ENCODE measurements around the gene CPS1. TPM values are rescaled to one million over a fixed set of nuclear protein-coding genes. Genes with fewer than 3 reads are reported as not detected.

Gene CPS1
- total RNA-seq, 1 experiment from 2014 or later = 9.0 TPM

DNA sequence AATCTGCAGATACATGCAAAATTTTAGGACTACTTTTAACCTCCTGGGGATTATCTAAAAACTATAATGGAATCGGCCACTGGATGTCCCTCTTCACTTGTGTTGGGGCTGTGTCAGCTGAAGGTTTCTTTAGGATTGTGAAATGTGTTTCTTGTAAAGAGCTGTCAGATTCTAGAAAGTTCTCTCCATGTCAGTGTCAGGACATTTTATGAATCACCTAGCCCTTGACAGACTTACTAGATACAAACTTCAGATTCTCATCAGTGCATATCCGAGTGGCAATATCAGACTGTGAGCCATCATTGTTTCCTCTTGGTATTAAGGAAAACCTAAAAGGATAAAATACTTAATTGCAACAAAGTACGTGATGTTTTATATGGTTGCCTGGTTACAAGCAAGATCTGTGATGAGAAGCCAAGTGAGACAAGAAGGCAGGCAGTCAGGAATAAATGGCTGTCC lies 107.3 kb downstream of the CPS1 start (continued):
- TF ChIP-seq, protein P1, sequence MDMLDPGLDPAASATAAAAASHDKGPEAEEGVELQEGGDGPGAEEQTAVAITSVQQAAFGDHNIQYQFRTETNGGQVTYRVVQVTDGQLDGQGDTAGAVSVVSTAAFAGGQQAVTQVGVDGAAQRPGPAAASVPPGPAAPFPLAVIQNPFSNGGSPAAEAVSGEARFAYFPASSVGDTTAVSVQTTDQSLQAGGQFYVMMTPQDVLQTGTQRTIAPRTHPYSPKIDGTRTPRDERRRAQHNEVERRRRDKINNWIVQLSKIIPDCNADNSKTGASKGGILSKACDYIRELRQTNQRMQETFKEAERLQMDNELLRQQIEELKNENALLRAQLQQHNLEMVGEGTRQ (CRISPR knock-in tag; IDR thresholded peaks at IDR 0.05) = no peak
- TF ChIP-seq, protein P2, sequence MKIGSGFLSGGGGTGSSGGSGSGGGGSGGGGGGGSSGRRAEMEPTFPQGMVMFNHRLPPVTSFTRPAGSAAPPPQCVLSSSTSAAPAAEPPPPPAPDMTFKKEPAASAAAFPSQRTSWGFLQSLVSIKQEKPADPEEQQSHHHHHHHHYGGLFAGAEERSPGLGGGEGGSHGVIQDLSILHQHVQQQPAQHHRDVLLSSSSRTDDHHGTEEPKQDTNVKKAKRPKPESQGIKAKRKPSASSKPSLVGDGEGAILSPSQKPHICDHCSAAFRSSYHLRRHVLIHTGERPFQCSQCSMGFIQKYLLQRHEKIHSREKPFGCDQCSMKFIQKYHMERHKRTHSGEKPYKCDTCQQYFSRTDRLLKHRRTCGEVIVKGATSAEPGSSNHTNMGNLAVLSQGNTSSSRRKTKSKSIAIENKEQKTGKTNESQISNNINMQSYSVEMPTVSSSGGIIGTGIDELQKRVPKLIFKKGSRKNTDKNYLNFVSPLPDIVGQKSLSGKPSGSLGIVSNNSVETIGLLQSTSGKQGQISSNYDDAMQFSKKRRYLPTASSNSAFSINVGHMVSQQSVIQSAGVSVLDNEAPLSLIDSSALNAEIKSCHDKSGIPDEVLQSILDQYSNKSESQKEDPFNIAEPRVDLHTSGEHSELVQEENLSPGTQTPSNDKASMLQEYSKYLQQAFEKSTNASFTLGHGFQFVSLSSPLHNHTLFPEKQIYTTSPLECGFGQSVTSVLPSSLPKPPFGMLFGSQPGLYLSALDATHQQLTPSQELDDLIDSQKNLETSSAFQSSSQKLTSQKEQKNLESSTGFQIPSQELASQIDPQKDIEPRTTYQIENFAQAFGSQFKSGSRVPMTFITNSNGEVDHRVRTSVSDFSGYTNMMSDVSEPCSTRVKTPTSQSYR (CRISPR knock-in tag; IDR thresholded peaks at IDR 0.05) = no peak
- no peak for TF ChIP-seq NR2C2 (CRISPR knock-in tag; IDR thresholded peaks at IDR 0.05)
- TF ChIP-seq PRRX2 (CRISPR knock-in tag; IDR thresholded peaks at IDR 0.05) = no peak
- TF ChIP-seq, protein P3, sequence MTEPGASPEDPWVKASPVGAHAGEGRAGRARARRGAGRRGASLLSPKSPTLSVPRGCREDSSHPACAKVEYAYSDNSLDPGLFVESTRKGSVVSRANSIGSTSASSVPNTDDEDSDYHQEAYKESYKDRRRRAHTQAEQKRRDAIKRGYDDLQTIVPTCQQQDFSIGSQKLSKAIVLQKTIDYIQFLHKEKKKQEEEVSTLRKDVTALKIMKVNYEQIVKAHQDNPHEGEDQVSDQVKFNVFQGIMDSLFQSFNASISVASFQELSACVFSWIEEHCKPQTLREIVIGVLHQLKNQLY (CRISPR knock-in tag; IDR thresholded peaks at IDR 0.05) = no peak
- TF ChIP-seq, protein P4, sequence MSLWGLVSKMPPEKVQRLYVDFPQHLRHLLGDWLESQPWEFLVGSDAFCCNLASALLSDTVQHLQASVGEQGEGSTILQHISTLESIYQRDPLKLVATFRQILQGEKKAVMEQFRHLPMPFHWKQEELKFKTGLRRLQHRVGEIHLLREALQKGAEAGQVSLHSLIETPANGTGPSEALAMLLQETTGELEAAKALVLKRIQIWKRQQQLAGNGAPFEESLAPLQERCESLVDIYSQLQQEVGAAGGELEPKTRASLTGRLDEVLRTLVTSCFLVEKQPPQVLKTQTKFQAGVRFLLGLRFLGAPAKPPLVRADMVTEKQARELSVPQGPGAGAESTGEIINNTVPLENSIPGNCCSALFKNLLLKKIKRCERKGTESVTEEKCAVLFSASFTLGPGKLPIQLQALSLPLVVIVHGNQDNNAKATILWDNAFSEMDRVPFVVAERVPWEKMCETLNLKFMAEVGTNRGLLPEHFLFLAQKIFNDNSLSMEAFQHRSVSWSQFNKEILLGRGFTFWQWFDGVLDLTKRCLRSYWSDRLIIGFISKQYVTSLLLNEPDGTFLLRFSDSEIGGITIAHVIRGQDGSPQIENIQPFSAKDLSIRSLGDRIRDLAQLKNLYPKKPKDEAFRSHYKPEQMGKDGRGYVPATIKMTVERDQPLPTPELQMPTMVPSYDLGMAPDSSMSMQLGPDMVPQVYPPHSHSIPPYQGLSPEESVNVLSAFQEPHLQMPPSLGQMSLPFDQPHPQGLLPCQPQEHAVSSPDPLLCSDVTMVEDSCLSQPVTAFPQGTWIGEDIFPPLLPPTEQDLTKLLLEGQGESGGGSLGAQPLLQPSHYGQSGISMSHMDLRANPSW (CRISPR knock-in tag; conservative IDR thresholded peaks at IDR 0.05; ENCODE audit: low read depth) = no peak

DNA sequence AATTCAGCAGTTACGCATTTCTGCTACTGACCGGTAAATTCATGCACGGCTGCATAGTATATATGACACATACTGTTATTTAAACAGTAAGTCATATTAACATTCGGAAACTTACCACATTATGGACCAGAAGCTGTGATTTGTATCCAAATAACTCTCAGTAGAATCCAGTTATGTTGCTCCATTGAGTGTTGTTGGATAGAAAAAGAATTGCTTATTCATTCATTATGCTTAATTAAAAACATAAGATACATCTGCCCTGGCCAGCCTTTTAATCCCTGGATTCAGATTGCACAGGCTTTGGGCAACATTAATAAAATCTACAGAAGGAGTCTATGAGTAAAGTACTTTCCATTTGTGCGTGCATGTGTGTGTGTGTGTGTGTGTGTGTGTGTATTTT lies 111.3 kb downstream of the CPS1 start:
- CTCF ChIA-PET = interaction anchor here (0.7 kb wide), 1 partner anchor 368 kb away, joined by 3 read pairs; no protein-coding TSS in a partner anchor
- POLR2A ChIA-PET = no interaction called here
- no peak for TF ChIP-seq SOX15 (CRISPR knock-in tag; IDR thresholded peaks at IDR 0.05)
- TF ChIP-seq, protein P5, sequence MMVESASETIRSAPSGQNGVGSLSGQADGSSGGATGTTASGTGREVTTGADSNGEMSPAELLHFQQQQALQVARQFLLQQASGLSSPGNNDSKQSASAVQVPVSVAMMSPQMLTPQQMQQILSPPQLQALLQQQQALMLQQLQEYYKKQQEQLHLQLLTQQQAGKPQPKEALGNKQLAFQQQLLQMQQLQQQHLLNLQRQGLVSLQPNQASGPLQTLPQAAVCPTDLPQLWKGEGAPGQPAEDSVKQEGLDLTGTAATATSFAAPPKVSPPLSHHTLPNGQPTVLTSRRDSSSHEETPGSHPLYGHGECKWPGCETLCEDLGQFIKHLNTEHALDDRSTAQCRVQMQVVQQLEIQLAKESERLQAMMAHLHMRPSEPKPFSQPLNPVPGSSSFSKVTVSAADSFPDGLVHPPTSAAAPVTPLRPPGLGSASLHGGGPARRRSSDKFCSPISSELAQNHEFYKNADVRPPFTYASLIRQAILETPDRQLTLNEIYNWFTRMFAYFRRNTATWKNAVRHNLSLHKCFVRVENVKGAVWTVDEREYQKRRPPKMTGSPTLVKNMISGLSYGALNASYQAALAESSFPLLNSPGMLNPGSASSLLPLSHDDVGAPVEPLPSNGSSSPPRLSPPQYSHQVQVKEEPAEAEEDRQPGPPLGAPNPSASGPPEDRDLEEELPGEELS (CRISPR knock-in tag; IDR thresholded peaks at IDR 0.05) = no peak
- TF ChIP-seq, protein P6, sequence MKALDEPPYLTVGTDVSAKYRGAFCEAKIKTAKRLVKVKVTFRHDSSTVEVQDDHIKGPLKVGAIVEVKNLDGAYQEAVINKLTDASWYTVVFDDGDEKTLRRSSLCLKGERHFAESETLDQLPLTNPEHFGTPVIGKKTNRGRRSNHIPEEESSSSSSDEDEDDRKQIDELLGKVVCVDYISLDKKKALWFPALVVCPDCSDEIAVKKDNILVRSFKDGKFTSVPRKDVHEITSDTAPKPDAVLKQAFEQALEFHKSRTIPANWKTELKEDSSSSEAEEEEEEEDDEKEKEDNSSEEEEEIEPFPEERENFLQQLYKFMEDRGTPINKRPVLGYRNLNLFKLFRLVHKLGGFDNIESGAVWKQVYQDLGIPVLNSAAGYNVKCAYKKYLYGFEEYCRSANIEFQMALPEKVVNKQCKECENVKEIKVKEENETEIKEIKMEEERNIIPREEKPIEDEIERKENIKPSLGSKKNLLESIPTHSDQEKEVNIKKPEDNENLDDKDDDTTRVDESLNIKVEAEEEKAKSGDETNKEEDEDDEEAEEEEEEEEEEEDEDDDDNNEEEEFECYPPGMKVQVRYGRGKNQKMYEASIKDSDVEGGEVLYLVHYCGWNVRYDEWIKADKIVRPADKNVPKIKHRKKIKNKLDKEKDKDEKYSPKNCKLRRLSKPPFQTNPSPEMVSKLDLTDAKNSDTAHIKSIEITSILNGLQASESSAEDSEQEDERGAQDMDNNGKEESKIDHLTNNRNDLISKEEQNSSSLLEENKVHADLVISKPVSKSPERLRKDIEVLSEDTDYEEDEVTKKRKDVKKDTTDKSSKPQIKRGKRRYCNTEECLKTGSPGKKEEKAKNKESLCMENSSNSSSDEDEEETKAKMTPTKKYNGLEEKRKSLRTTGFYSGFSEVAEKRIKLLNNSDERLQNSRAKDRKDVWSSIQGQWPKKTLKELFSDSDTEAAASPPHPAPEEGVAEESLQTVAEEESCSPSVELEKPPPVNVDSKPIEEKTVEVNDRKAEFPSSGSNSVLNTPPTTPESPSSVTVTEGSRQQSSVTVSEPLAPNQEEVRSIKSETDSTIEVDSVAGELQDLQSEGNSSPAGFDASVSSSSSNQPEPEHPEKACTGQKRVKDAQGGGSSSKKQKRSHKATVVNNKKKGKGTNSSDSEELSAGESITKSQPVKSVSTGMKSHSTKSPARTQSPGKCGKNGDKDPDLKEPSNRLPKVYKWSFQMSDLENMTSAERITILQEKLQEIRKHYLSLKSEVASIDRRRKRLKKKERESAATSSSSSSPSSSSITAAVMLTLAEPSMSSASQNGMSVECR (CRISPR knock-in tag; IDR thresholded peaks at IDR 0.05; ENCODE audit: borderline replicate concordance) = no peak
- TF ChIP-seq ZNF121 (CRISPR knock-in tag; IDR thresholded peaks at IDR 0.05) = no peak
- TF ChIP-seq FOXP1 (CRISPR knock-in tag; IDR thresholded peaks at IDR 0.05; ENCODE audit: borderline replicate concordance) = no peak
- TF ChIP-seq, protein P7, sequence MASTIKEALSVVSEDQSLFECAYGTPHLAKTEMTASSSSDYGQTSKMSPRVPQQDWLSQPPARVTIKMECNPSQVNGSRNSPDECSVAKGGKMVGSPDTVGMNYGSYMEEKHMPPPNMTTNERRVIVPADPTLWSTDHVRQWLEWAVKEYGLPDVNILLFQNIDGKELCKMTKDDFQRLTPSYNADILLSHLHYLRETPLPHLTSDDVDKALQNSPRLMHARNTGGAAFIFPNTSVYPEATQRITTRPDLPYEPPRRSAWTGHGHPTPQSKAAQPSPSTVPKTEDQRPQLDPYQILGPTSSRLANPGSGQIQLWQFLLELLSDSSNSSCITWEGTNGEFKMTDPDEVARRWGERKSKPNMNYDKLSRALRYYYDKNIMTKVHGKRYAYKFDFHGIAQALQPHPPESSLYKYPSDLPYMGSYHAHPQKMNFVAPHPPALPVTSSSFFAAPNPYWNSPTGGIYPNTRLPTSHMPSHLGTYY (CRISPR knock-in tag; IDR thresholded peaks at IDR 0.05) = no peak
- TF ChIP-seq, protein P8, sequence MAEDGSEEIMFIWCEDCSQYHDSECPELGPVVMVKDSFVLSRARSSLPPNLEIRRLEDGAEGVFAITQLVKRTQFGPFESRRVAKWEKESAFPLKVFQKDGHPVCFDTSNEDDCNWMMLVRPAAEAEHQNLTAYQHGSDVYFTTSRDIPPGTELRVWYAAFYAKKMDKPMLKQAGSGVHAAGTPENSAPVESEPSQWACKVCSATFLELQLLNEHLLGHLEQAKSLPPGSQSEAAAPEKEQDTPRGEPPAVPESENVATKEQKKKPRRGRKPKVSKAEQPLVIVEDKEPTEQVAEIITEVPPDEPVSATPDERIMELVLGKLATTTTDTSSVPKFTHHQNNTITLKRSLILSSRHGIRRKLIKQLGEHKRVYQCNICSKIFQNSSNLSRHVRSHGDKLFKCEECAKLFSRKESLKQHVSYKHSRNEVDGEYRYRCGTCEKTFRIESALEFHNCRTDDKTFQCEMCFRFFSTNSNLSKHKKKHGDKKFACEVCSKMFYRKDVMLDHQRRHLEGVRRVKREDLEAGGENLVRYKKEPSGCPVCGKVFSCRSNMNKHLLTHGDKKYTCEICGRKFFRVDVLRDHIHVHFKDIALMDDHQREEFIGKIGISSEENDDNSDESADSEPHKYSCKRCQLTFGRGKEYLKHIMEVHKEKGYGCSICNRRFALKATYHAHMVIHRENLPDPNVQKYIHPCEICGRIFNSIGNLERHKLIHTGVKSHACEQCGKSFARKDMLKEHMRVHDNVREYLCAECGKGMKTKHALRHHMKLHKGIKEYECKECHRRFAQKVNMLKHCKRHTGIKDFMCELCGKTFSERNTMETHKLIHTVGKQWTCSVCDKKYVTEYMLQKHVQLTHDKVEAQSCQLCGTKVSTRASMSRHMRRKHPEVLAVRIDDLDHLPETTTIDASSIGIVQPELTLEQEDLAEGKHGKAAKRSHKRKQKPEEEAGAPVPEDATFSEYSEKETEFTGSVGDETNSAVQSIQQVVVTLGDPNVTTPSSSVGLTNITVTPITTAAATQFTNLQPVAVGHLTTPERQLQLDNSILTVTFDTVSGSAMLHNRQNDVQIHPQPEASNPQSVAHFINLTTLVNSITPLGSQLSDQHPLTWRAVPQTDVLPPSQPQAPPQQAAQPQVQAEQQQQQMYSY (CRISPR knock-in tag; IDR thresholded peaks at IDR 0.05) = no peak
- TF ChIP-seq, protein P9, sequence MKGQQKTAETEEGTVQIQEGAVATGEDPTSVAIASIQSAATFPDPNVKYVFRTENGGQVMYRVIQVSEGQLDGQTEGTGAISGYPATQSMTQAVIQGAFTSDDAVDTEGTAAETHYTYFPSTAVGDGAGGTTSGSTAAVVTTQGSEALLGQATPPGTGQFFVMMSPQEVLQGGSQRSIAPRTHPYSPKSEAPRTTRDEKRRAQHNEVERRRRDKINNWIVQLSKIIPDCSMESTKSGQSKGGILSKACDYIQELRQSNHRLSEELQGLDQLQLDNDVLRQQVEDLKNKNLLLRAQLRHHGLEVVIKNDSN (CRISPR knock-in tag; IDR thresholded peaks at IDR 0.05) = no peak
- no peak for TF ChIP-seq OVOL2 (CRISPR knock-in tag; IDR thresholded peaks at IDR 0.05; ENCODE audit: borderline replicate concordance)
- TF ChIP-seq SMAD4 (CRISPR knock-in tag; IDR thresholded peaks at IDR 0.05) = no peak

More for the DNA sequence above, 111.3 kb downstream of the CPS1 start:
- no peaks in the 10 kb centered on the region for H3K27me3 Mint-ChIP-seq (ENCODE audit: low read depth)
- no peak for DNase-seq (ENCODE audit: low spot score)
- H3K27ac Mint-ChIP-seq = no peak overlapping the region
- no peak overlapping the region for H3K4me3 Mint-ChIP-seq
- no peak for ATAC-seq
- H3K36me3 Mint-ChIP-seq = no peaks in the 10 kb centered on the region; the same call in 1 of the 2 replicates
- no peaks in the 10 kb centered on the region for H3K4me1 Mint-ChIP-seq
- no peaks in the 10 kb centered on the region for H3K9me3 Mint-ChIP-seq
